Suprapubic skin (tissue), 4 donors: ENCODE results near the gene MRPL16. TPM values are rescaled to one million over a fixed set of nuclear protein-coding genes. Genes with fewer than 3 reads are reported as not detected.

ENCODE experiments used
- DNase-seq, 2 donors: peaks; one replicate each; pipeline ENCODE4 v3.0.0-alpha.2; 2019; ENCODE audit warnings: low spot score in 2 of 2
- H3K27ac ChIP-seq: fragments of 200-600 bp; sonication (generic); one replicate; pipeline ENCODE4 v1.5.1; 2019
- H3K27me3 ChIP-seq: fragments of 200-600 bp; sonication (generic); one replicate; pipeline ENCODE4 v1.5.1; 2019
- H3K36me3 ChIP-seq: fragments of 200-600 bp; sonication (generic); one replicate; pipeline ENCODE4 v1.5.1; 2019
- H3K4me1 ChIP-seq: fragments of 200-600 bp; sonication (generic); one replicate; pipeline ENCODE4 v1.5.1; 2019
- H3K4me3 ChIP-seq: fragments of 200-600 bp; sonication (generic); one replicate; pipeline ENCODE4 v1.5.1; 2019; ENCODE audit warnings: mild to moderate bottlenecking
- H3K9me3 ChIP-seq: fragments of 200-600 bp; sonication (generic); one replicate; pipeline ENCODE4 v1.5.1; 2019
- EP300 ChIP-seq: sonication (generic); formaldehyde crosslinking; IDR thresholded peaks from one replicate; pipeline ENCODE4 v1.6.1; 2017; ENCODE audit warnings: antibody characterized with exemption
- POLR2A ChIP-seq, 2 donors: fragments of 450-650 bp; IDR thresholded peaks; one replicate each; pipeline ENCODE4 v1.6.1; 2017; ENCODE audit warnings: antibody characterized with exemption in 2 of 2, mild to moderate bottlenecking in 2 of 2, moderate library complexity in 2 of 2
- POLR2AphosphoS5 ChIP-seq, 3 donors: sonication (generic); formaldehyde crosslinking; IDR thresholded peaks; one replicate each; pipeline ENCODE4 v1.6.1; 2017; ENCODE audit warnings: antibody characterized with exemption in 3 of 3
- WGBS: methylation state at CpG from one replicate; pipeline ENCODE4 v1.1.5; 2018; 5-methylcytosine and 5-hydroxymethylcytosine counted together
- total RNA-seq, 4 donors: library from RNA; depleted of rRNA; stranded (reverse); fragments of >200 nt; gene quantifications; one replicate each; pipeline ENCODE4 v1.1.0, GENCODE V29; 2016
- TF ChIP-seq, protein P1 (sequence below), 2 donors: fragments of 200-600 bp in 1 of 2; fragments of 450-650 bp in 1 of 2; sonication (generic) in 1 of 2; IDR thresholded peaks; one replicate each; pipeline ENCODE4 v1.5.1; 2016 to 2019; ENCODE audit warnings: antibody characterized with exemption in 2 of 2, mild to moderate bottlenecking in 1 of 2, moderate library complexity in 1 of 2

Gene MRPL16
- total RNA-seq, 4 donors from 2014 or later = 27.8 to 42.0 (median 32.4) TPM

DNA sequence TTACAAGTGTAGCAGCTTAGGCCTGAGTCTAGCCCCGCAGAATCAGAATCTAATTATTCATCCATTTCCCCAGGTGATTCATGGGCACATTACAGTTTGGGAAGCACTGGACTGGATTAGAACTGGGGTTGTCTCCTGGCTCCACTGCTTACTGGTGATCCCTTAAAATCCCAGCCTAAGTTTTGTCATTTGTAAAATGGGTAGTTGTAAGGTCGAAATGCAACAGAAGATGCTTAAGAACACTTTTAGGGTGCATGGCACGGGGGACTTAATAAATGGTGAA is 54.1 kb downstream of the MRPL16 start:
- H3K27me3 ChIP-seq = no peaks in the 10 kb centered on the region
- H3K36me3 ChIP-seq = no peaks in the 10 kb centered on the region
- TF ChIP-seq EP300 (no peak), POLR2AphosphoS5 (IDR thresholded peaks at IDR 0.05) (no peak), POLR2A (IDR thresholded peaks at IDR 0.05) (no peak)
- TF ChIP-seq, protein P1, sequence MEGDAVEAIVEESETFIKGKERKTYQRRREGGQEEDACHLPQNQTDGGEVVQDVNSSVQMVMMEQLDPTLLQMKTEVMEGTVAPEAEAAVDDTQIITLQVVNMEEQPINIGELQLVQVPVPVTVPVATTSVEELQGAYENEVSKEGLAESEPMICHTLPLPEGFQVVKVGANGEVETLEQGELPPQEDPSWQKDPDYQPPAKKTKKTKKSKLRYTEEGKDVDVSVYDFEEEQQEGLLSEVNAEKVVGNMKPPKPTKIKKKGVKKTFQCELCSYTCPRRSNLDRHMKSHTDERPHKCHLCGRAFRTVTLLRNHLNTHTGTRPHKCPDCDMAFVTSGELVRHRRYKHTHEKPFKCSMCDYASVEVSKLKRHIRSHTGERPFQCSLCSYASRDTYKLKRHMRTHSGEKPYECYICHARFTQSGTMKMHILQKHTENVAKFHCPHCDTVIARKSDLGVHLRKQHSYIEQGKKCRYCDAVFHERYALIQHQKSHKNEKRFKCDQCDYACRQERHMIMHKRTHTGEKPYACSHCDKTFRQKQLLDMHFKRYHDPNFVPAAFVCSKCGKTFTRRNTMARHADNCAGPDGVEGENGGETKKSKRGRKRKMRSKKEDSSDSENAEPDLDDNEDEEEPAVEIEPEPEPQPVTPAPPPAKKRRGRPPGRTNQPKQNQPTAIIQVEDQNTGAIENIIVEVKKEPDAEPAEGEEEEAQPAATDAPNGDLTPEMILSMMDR (IDR thresholded peaks at IDR 0.05) = no peak
- 32% methylated on average over 3 of the region's 3 CpGs for WGBS
- H3K4me3 ChIP-seq = peak overlapping the region; percentile 78
- H3K9me3 ChIP-seq = no peaks in the 10 kb centered on the region
- DNase-seq = no peak
- peak overlapping the region; percentile 95 for H3K27ac ChIP-seq
- peaks cover 37% of the 10 kb centered on the region for H3K4me1 ChIP-seq

Other genes with a start within 250 kb of the MRPL16 start
- 10 to 100 TPM; 37.2 to 71.5 (median 49.6) TPM for gene OSBP, start 195.0 kb downstream of the MRPL16 start, total RNA-seq
- 10 to 100 TPM; 14.3 to 23.2 (median 19.2) TPM for gene PATL1, start 141.7 kb downstream of the MRPL16 start, total RNA-seq
- gene OR10V1, start 96.9 kb downstream of the MRPL16 start, total RNA-seq = not detected
- 10 to 100 TPM; 24.1 to 48.2 (median 29.9) TPM for gene STX3, start 55.4 kb downstream of the MRPL16 start, total RNA-seq
- not detected for gene CBLIF, start 34.7 kb upstream of the MRPL16 start, total RNA-seq
- 1 to 10 TPM in 3 of 4 donors, under 1 TPM in 1; 0.76 to 5.3 (median 1.8) TPM for gene TCN1, start 55.7 kb upstream of the MRPL16 start, total RNA-seq
- not detected for gene OOSP3, start 68.0 kb upstream of the MRPL16 start, total RNA-seq
- gene OOSP1, start 127.7 kb upstream of the MRPL16 start, total RNA-seq = not detected
- gene OOSP4A, start 153.3 kb upstream of the MRPL16 start, total RNA-seq = not detected
- not detected for gene OOSP4B, start 206.4 kb upstream of the MRPL16 start, total RNA-seq
- not detected for gene OOSP2, start 229.6 kb upstream of the MRPL16 start, total RNA-seq
- gene MS4A3, start 245.9 kb upstream of the MRPL16 start, total RNA-seq = not detected